Upper lobe of left lung (tissue), 6 donors: ENCODE measurements around the gene CPHXL2. TPM values are rescaled to one million over a fixed set of nuclear protein-coding genes. Genes with fewer than 3 reads are reported as not detected.

ENCODE experiments used
- ATAC-seq, 2 donors: fragments of 200-7000 bp; cut with Tn5 transposase; one replicate each; pipeline ENCODE4 v1.9.1; 2022; ENCODE audit warnings: mild to moderate bottlenecking in 2 of 2, moderate library complexity in 2 of 2; ENCODE audit not compliant: low FRiP score in 2 of 2
- DNase-seq, 2 donors: peaks; one replicate each; pipeline ENCODE4 v3.0.0-alpha.2; 2019 to 2020
- H3K27ac ChIP-seq, 4 donors: fragments of 200-600 bp; sonication (generic); one replicate each; pipeline ENCODE4 v1.5.1; 2016 to 2019
- H3K27me3 ChIP-seq, 4 donors: fragments of 200-600 bp; sonication (generic); one replicate each; pipeline ENCODE4 v1.5.1; 2017 to 2019
- H3K36me3 ChIP-seq, 4 donors: fragments of 200-600 bp; sonication (generic); one replicate each; pipeline ENCODE4 v1.5.1; 2016 to 2019
- H3K4me1 ChIP-seq, 4 donors: fragments of 200-600 bp; sonication (generic); one replicate each; pipeline ENCODE4 v1.5.1; 2018 to 2019
- H3K4me3 ChIP-seq, 4 donors: fragments of 200-600 bp; sonication (generic); one replicate each; pipeline ENCODE4 v1.5.1; 2017 to 2019; ENCODE audit warnings: mild to moderate bottlenecking in 2 of 4, moderate library complexity in 1 of 4
- H3K9me3 ChIP-seq, 4 donors: fragments of 200-600 bp; sonication (generic); one replicate each; pipeline ENCODE4 v1.5.1; 2018 to 2019
- CTCF ChIP-seq, 6 experiments: fragments of 450-650 bp in 4 of 6; fragments of 200-600 bp in 2 of 6; sonication (generic) in 2 of 6; IDR thresholded peaks; one replicate each; pipeline ENCODE4 v1.5.1; 2016 to 2019; ENCODE audit warnings: antibody characterized with exemption in 6 of 6
- EP300 ChIP-seq, 4 donors: sonication (generic); formaldehyde crosslinking; IDR thresholded peaks; one replicate each; pipeline ENCODE4 v1.5.1; 2017; ENCODE audit warnings: antibody characterized with exemption in 4 of 4, control low read depth in 2 of 4
- POLR2A ChIP-seq, 4 donors: fragments of 450-650 bp; IDR thresholded peaks; one replicate each; pipeline ENCODE4 v1.5.1; 2016 to 2017; ENCODE audit warnings: antibody characterized with exemption in 4 of 4, mild to moderate bottlenecking in 2 of 4
- POLR2AphosphoS5 ChIP-seq, 2 donors: sonication (generic); formaldehyde crosslinking; IDR thresholded peaks; one replicate each; pipeline ENCODE4 v1.5.1; 2017; ENCODE audit warnings: antibody characterized with exemption in 2 of 2
- whole genome bisulfite sequencing, 2 donors: methylation state at CpG; one replicate each; pipeline ENCODE4 v1.1.5; 2017 to 2018; 5-methylcytosine and 5-hydroxymethylcytosine counted together
- total RNA-seq, 6 donors: library from RNA; depleted of rRNA in 4 of 6; stranded (reverse); fragments of >200 nt in 4 of 6; gene quantifications; one replicate each; pipeline versions ENCODE4 v1.1.0 to v1.2.1, GENCODE V29; 2016 to 2021
- donor health status: DM: no; HTN: no; CAD: no; lungs with moderate emphysema.
- donor health status: DM: no; HTN: yes; CAD: no; lungs with severe emphysema.

Gene CPHXL2
- total RNA-seq, 6 donors from 2014 or later, result not detected

GRCh38 chr16:75647492-75648264, 29.1 kb downstream of the CPHXL2 start, which contains the start of the genes KARS1 and TERF2IP:
TSS of gene KARS1 (minus strand) at chr16:75647665. CDS start at chr16:75647639, 26 bp downstream.
TSS of gene TERF2IP (plus strand) at chr16:75647773. CDS start at chr16:75647883, 110 bp downstream.
- Histone ChIP-seq H3K36me3 (peaks cover 0 to 28% (median 2%) of the 10 kb centered on the region in 4 donors), H3K27me3 (no peaks in the 10 kb centered on the region), H3K27ac (peak within 1 kb of the TSS; percentile 97 to 99 (median 98)), H3K4me1 (peaks cover 46 to 63% (median 48%) of the 10 kb centered on the region in 4 donors), H3K9me3 (no peaks in the 10 kb centered on the region), H3K4me3 (peak within 1 kb of the TSS; percentile 84 to 99 (median 92))
- DNase-seq (peak; percentile 95 to 96), ATAC-seq (peak; percentile 97 to 99)
- TF ChIP-seq CTCF (IDR thresholded peaks at IDR 0.05), result peak in 1 of 6 experiments; percentile 19
- TF ChIP-seq POLR2A (IDR thresholded peaks at IDR 0.05), result peak; percentile 62 to 98 (median 96)
- TF ChIP-seq EP300 (IDR thresholded peaks at IDR 0.05), result peak in 1 of 4 donors; percentile 34
- TF ChIP-seq POLR2AphosphoS5 (IDR thresholded peaks at IDR 0.05), result peak; percentile 97 to 99
- 0% methylated on average over 8 to 56 of the region's 76 CpGs for WGBS, 2 donors

- Histone ChIP-seq H3K4me3 (peak overlapping the region; percentile 84 to 99 (median 92)), H3K4me1 (peaks cover 40 to 57% (median 44%) of the 10 kb centered on the region in 4 donors), H3K36me3 (peaks cover 0 to 33% (median 2%) of the 10 kb centered on the region in 4 donors), H3K9me3 (no peaks in the 10 kb centered on the region), H3K27ac (peak overlapping the region; percentile 97 to 99 (median 98)), H3K27me3 (no peaks in the 10 kb centered on the region)
- WGBS, 2 donors, result 0% methylated on average over 18 of the region's 18 CpGs
- no peak for DNase-seq
- TF ChIP-seq EP300 (IDR thresholded peaks at IDR 0.05) (no peak), CTCF (IDR thresholded peaks at IDR 0.05) (no peak)
- ATAC-seq, result peak; percentile 21 to 43
Observed at GRCh38 chr16:75647112-75647491, 29.7 kb downstream of the CPHXL2 start.

GRCh38 chr16:75644240-75645012, 32.4 kb downstream of the CPHXL2 start:
- H3K27me3 ChIP-seq, result no peaks in the 10 kb centered on the region
- DNase-seq (no peak), ATAC-seq (no peak)
- no peak overlapping the region for H3K4me3 ChIP-seq
- TF ChIP-seq POLR2A (IDR thresholded peaks at IDR 0.05) (no peak), POLR2AphosphoS5 (IDR thresholded peaks at IDR 0.05) (no peak), EP300 (IDR thresholded peaks at IDR 0.05) (no peak), CTCF (IDR thresholded peaks at IDR 0.05) (no peak)
- 86 to 93% methylated on average over 7 of the region's 7 CpGs for WGBS, 2 donors
- H3K4me1 ChIP-seq, result peaks cover 19 to 32% (median 21%) of the 10 kb centered on the region in 4 donors
- H3K27ac ChIP-seq, result no peak overlapping the region
- no peaks in the 10 kb centered on the region for H3K9me3 ChIP-seq
- H3K36me3 ChIP-seq, result peaks cover 16 to 58% (median 24%) of the 10 kb centered on the region in 4 donors

- Histone ChIP-seq H3K4me3 (no peak overlapping the region), H3K27me3 (no peaks in the 10 kb centered on the region), H3K9me3 (no peaks in the 10 kb centered on the region), H3K36me3 (peaks cover 30 to 96% (median 50%) of the 10 kb centered on the region in 4 donors), H3K27ac (no peak overlapping the region), H3K4me1 (peaks cover 8 to 16% (median 9%) of the 10 kb centered on the region in 4 donors)
- no peak for ATAC-seq
- DNase-seq, result no peak
- WGBS, 2 donors, result 92% methylated on average over 6 of the region's 6 CpGs
- no peak for TF ChIP-seq CTCF (IDR thresholded peaks at IDR 0.05)
- no peak for TF ChIP-seq POLR2AphosphoS5 (IDR thresholded peaks at IDR 0.05)
- no peak for TF ChIP-seq POLR2A (IDR thresholded peaks at IDR 0.05)
- TF ChIP-seq EP300 (IDR thresholded peaks at IDR 0.05), result no peak
Observed at GRCh38 chr16:75640598-75640997, 36.2 kb downstream of the CPHXL2 start.
